Pericardium fibroblast (primary cell): ENCODE data around the gene GATB. TPM values are rescaled to one million over a fixed set of nuclear protein-coding genes. Genes with fewer than 3 reads are reported as not detected.

Experiments
- total RNA-seq: library from RNA; depleted of rRNA; stranded (reverse); fragments of >200 nt; gene quantifications from 2 replicates; pipeline ENCODE4 v1.2.3, GENCODE V29; 2015

The GATB gene
- 11.6 and 12.4 TPM in 2 replicates for total RNA-seq

GRCh38 chr4:151760712-151761661 lies at the start of gene GATB:
Gene GATB (minus strand): TSS chr4:151761007. CDS start chr4:151760982, 25 bp downstream.

